Measurements from ENCODE around the gene PEX11A. TPM values are rescaled to one million over a fixed set of nuclear protein-coding genes. Genes with fewer than 3 reads are reported as not detected.

PEX11A gene
- total RNA-seq, 1 experiment from 2014 or later, result 1.3 TPM

DNA sequence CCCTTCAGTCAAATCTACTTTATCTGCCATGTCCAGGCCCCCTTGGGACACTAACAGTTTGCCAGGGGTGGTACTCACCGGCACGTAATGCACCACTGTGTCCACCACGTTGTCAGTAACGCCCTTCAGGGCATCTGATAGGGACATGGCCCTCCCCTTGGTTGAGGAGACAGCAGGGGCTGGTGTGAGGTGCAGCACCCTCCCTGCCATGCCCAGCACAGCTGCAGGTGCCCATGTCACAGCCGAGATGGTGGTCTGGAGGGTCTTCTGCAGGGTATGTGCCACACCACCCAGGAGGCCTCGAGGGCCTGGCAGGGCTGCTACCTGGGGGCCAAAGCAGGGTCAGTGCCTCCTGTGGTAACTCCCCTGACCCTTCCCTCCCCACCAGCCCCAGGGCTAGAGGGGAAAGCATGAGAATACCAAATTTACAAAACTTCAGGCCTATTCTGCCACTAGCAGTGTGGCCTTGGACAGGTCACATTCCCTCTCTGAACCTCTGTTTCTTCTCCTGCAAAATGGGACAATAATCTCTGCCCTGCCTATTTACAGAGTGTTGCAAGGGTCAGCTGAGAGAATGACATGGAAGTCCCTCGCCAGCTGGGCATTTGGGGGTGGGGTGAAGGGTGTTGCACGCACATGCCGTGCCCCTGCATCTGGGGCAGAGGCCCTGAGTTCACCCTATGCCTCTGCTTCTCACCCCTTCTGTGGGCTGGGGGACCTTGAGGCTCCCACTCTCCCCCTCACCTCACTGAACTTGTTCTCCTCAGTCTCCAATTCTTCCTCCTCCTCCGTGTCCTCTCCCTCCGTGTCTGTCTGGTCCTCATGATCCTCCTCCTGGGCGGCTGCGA, 23.5 kb downstream of the PEX11A start:
- no peak overlapping the region for H3K14ac ChIP-seq (ENCODE audit: insufficient read depth, low read length)
- no CpG with 5 or more reads among the region's 13 CpGs for WGBS (ENCODE audit: extremely low coverage, insufficient read length, low lambda C conversion rate)
- H2BK12ac ChIP-seq (ENCODE audit: insufficient read length, low read depth, low read length), result no peak overlapping the region
- no peak overlapping the region for H2BK15ac ChIP-seq (ENCODE audit: low read depth, low read length)
- no peaks in the 10 kb centered on the region for H3K9me3 Mint-ChIP-seq
- H4K5ac ChIP-seq (ENCODE audit: insufficient read length, low read depth, low read length), result no peak overlapping the region
- no peaks in the 10 kb centered on the region for H4K20me1 ChIP-seq (ENCODE audit: control insufficient read depth, insufficient read depth, insufficient read length)
- H2BK120ac ChIP-seq (ENCODE audit: low read depth, low read length, poor library complexity, severe bottlenecking), result no peak overlapping the region
- no peak overlapping the region for H3K9ac ChIP-seq (ENCODE audit: extremely low read depth, insufficient read length, low read length)
- no peak overlapping the region for H4K91ac ChIP-seq (ENCODE audit: insufficient read length, low read depth, low read length)
- no peaks in the 10 kb centered on the region; a peak in 1 of 7 replicates for H3K36me3 Mint-ChIP-seq (ENCODE audit: insufficient read depth in 1 of 3, low read depth in 3 of 3)
- no peak overlapping the region for H2BK20ac ChIP-seq (ENCODE audit: low read depth, low read length, poor library complexity, severe bottlenecking)
- peaks cover 9 to 20% of the 10 kb centered on the region in 2 experiments for H3K4me1 Mint-ChIP-seq
- H3K23ac ChIP-seq (ENCODE audit: insufficient read length, low read depth, low read length), result no peak overlapping the region
- TF ChIP-seq, protein P1, sequence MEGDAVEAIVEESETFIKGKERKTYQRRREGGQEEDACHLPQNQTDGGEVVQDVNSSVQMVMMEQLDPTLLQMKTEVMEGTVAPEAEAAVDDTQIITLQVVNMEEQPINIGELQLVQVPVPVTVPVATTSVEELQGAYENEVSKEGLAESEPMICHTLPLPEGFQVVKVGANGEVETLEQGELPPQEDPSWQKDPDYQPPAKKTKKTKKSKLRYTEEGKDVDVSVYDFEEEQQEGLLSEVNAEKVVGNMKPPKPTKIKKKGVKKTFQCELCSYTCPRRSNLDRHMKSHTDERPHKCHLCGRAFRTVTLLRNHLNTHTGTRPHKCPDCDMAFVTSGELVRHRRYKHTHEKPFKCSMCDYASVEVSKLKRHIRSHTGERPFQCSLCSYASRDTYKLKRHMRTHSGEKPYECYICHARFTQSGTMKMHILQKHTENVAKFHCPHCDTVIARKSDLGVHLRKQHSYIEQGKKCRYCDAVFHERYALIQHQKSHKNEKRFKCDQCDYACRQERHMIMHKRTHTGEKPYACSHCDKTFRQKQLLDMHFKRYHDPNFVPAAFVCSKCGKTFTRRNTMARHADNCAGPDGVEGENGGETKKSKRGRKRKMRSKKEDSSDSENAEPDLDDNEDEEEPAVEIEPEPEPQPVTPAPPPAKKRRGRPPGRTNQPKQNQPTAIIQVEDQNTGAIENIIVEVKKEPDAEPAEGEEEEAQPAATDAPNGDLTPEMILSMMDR (conservative IDR thresholded peaks at IDR 0.05), result no peak
- H3K4me3 Mint-ChIP-seq, result 0 out of 5 replicates have a peak overlapping the region, but pooled peaks of 1 of the 2 experiments have one; percentile 17
- no peak overlapping the region for H3K27ac ChIP-seq (ENCODE audit: insufficient read length, low read depth, low read length)
- H3K27me3 Mint-ChIP-seq (ENCODE audit: low read depth), result peaks cover 32% of the 10 kb centered on the region
- H3K4me2 ChIP-seq (ENCODE audit: insufficient read depth, insufficient read length, low read length), result no peak overlapping the region
- H3K23me2 ChIP-seq (ENCODE audit: insufficient read length, low read depth, low read length, poor library complexity, severe bottlenecking), result no peaks in the 10 kb centered on the region
- no peak overlapping the region for H3K27ac Mint-ChIP-seq
- no peaks in the 10 kb centered on the region for H3K79me1 ChIP-seq (ENCODE audit: insufficient read depth, low read depth, low read length, poor library complexity, severe bottlenecking)
- no peak overlapping the region for H3K18ac ChIP-seq (ENCODE audit: insufficient read length, low read depth, low read length)
- no peak overlapping the region for H3K56ac ChIP-seq (ENCODE audit: insufficient read length, low read depth, low read length)
- no peaks in the 10 kb centered on the region for H3K79me2 ChIP-seq (ENCODE audit: insufficient read depth, low read length)
- H3K4ac ChIP-seq (ENCODE audit: low read depth, low read length), result no peak overlapping the region
- no peaks in the 10 kb centered on the region for H3K9me3 ChIP-seq (ENCODE audit: control insufficient read depth, low read depth, low read length)
- DNase-seq, result no peak
- no peaks in the 10 kb centered on the region for H3K4me1 ChIP-seq (ENCODE audit: insufficient read depth, low read length)
- H4K8ac ChIP-seq (replicated peaks; ENCODE audit: insufficient read length, low read depth, low read length), result no peak overlapping the region
- H3T11ph ChIP-seq (ENCODE audit: low read length), result no peak overlapping the region
- no peak overlapping the region for H2AK5ac ChIP-seq (ENCODE audit: insufficient read length, low read length)
- no peak overlapping the region for H2AFZ ChIP-seq (ENCODE audit: low read length)
- H3K27me3 ChIP-seq (ENCODE audit: insufficient read depth, low read length), result no peaks in the 10 kb centered on the region; the same call in 1 of the 2 replicates
- no peak overlapping the region for H2BK5ac ChIP-seq (ENCODE audit: insufficient read length, low read length)

Measured in H9 (cell line).